Measurements from ENCODE around the gene REG4. TPM values are rescaled to one million over a fixed set of nuclear protein-coding genes. Genes with fewer than 3 reads are reported as not detected.

The REG4 gene
- total and polyA plus RNA-seq, 2 of the 13 experiments (the other 11 are each of a cell fraction or from before 2014, with no cell fraction given), result not detected

GRCh38 chr1:119768778-119769177, 42.5 kb downstream of the REG4 start, which contains the start of gene HMGCS2 (continued):
- TF ChIP-seq ZNF224 (CRISPR knock-in tag; IDR thresholded peaks at IDR 0.05) (no peak), HMGA1 (CRISPR knock-in tag; conservative IDR thresholded peaks at IDR 0.05) (no peak), KMT2A (CRISPR knock-in tag; IDR thresholded peaks at IDR 0.05) (no peak), SIN3B (IDR thresholded peaks at IDR 0.05; ENCODE audit: low read length) (no peak), ETS1 (CRISPR knock-in tag; IDR thresholded peaks at IDR 0.05) (no peak)

GRCh38 chr1:119767486-119767885, 43.8 kb downstream of the REG4 start:
- Histone ChIP-seq H3K4me2 (ENCODE audit: low read depth, low read length) (peak overlapping the region; percentile 65), H3K9ac (ENCODE audit: insufficient read depth, low read depth, low read length) (peak overlapping the region; percentile 22; the same call in 1 of the 2 replicates), H3K36me3 (replicated peaks in 1 of 2; ENCODE audit: control insufficient read depth in 1 of 2, insufficient read depth in 2 of 2, low read length in 2 of 2) (no peaks in the 10 kb centered on the region), H3K4me3 (replicated peaks in 1 of 3; ENCODE audit: insufficient read depth in 1 of 3, low read depth in 2 of 3, low read length in 3 of 3) (peak overlapping the region in 1 of 3 experiments; percentile 25; a peak in 1 of 6 replicates), H3K9me3 (ENCODE audit: low read length) (no peaks in the 10 kb centered on the region), H2AFZ (ENCODE audit: low read length) (no peak overlapping the region), H3K4me1 (ENCODE audit: insufficient read depth, low read length) (peaks cover 84% of the 10 kb centered on the region), H3K79me2 (ENCODE audit: insufficient read depth, low read length) (no peaks in the 10 kb centered on the region), H3K27me3 (ENCODE audit: control insufficient read depth in 1 of 2, insufficient read depth in 2 of 2, low read length in 2 of 2) (peaks cover 0 to 2% of the 10 kb centered on the region in 2 experiments; a peak in 1 of 5 replicates), H4K20me1 (ENCODE audit: insufficient read depth, low read length) (no peaks in the 10 kb centered on the region), H3K27ac (ENCODE audit: extremely low read length, insufficient read depth, low read length) (no peak overlapping the region)
- no TSS peak for BruUV-seq (replicated peaks)
- intact Hi-C loops (cut with micrococcal nuclease; ENCODE audit: unreplicated experiment), result no loop called here
- WGBS (ENCODE audit: low lambda C conversion rate), result 8% methylated on average over 2 of the region's 2 CpGs
- DNase-seq (ENCODE audit: low spot score) (no peak), ATAC-seq (no peak), FAIRE-seq (peak; percentile 15)
- ChIA-PET POLR2A (interaction anchor here (1.5 to 4.8 kb wide), 6 partner anchors 11 to 119 kb away, joined by 4 to 71 read pairs (median 16); partner anchors contain the start of genes PHGDH and ZNF697), CTCF (ENCODE audit: low intra/inter-chr PET ratio, low total read pairs) (no interaction called here)
- in situ Hi-C loops (cut with HindIII; ENCODE audit: extremely low pct_ligation_motif_present, low pct_unique_long_range_greater_than_20kb), result no loop called here
- TF ChIP-seq MXD1 (CRISPR knock-in tag; IDR thresholded peaks at IDR 0.05) (no peak), NR1H2 (CRISPR knock-in tag; IDR thresholded peaks at IDR 0.05; ENCODE audit: borderline replicate concordance, low read depth) (no peak), EP300 (IDR thresholded peaks at IDR 0.05; ENCODE audit: low read depth in 2 of 2, low read length in 2 of 2) (peak in 1 of 2 experiments; percentile 11; a peak in 1 of 4 replicates), EP300 (CRISPR knock-in tag; IDR thresholded peaks at IDR 0.05; ENCODE audit: borderline replicate concordance) (no peak), ZNF652 (CRISPR knock-in tag; IDR thresholded peaks at IDR 0.05; ENCODE audit: borderline replicate concordance, low read depth) (peak; percentile 67; the same call in 1 of the 2 replicates)

All from HepG2 (cell line).